T47D (cell line): ENCODE results near the gene LILRB1.
"Not testable (repeated sequence)": the region's sequence is repeated elsewhere in the genome, so short reads cannot be mapped to it uniquely, and the experiment has no call there.

ENCODE experiments used
- DNase-seq, 2 experiments: peaks; one replicate each; pipeline versions ENCODE4 v3.0.0 to v3.0.0-alpha.2; 2011 to 2012; ENCODE audit warnings: low read depth in 1 of 2, low spot score in 1 of 2
- JUND ChIP-seq: IDR thresholded peaks from 2 replicates; pipeline ENCODE4 v1.6.1; 2012; ENCODE audit warnings: low read depth
- in situ Hi-C: cut with HindIII; loops from 2 replicates; pipeline ENCODE4 v1.10.0; 2016; ENCODE audit warnings: low sequenced_read_pairs, low pct_unique_long_range_greater_than_20kb

Gene LILRB1

DNA sequence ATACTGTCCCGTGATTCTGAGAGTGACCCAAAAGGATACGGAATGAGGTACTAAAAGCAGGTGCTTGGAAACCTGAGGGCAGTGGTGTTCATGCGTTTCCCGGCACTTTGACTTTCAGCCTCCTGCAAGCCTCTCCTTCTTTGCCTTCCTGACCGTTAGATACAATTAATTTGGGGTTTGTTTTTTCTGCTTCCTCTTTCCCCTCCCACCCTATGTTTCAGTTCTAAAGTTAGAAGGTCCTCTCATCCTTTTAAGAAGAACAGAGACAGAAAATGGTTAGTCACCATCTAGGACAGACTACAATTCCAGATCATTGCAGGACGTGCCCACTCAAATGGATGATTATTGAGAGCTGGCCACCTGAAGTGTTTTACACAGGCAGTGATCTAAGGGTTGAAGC is 30.7 kb downstream of the LILRB1 start:
- in situ Hi-C loops: no loop called here
- no peak for TF ChIP-seq JUND
- DNase-seq: no peak

GRCh38 chr19:54661846-54662481 is 31.7 kb downstream of the LILRB1 start:
- in situ Hi-C loops: no loop called here
- DNase-seq: no peak
- no peak for TF ChIP-seq JUND

DNA sequence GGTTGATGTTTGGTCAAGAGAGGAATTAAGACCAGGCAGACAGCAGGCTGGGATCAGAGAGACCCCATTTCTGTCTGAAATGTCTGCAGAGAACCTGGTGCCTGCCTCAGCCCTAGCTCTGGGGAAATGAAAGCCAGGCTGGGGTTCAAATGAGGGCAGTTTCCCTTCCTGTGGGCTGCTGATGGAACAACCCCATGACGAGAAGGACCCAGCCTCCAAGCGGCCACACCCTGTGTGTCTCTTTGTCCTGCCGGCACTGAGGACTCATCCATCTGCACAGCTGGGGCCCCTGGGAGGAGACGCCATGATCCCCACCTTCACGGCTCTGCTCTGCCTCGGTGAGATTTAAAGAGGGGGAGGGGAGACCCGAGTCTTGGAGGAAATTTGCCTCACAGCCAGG is 32.4 kb downstream of the LILRB1 start, which contains the start of gene LILRB4:
Gene LILRB4, plus strand, starts transcription at position 256 of the 400 bp plus-strand sequence. Its CDS starts 49 bp downstream, at position 305.
- no peak for TF ChIP-seq JUND
- no peak for DNase-seq
- in situ Hi-C loops: no loop called here

DNA sequence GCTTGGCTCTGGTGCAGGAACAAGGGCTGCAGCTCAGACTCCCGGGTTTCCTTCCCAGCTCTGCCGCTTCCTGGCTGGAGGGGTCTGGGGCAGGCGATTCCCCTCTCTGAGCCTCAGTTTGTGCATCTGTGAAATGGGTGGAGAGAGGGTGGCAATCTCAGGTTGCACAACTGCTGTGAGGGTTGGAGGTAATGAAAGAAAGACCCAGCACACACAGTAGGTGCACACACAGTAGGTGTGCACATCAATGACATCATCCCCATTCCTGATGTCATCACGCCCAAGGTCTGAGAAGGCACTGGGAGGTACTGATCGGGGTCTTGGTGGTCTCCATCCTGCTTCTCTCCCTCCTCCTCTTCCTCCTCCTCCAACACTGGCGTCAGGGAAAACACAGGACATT is 35.2 kb downstream of the LILRB1 start:
- DNase-seq: no peak
- in situ Hi-C loops: no loop called here
- TF ChIP-seq JUND: no peak

DNA sequence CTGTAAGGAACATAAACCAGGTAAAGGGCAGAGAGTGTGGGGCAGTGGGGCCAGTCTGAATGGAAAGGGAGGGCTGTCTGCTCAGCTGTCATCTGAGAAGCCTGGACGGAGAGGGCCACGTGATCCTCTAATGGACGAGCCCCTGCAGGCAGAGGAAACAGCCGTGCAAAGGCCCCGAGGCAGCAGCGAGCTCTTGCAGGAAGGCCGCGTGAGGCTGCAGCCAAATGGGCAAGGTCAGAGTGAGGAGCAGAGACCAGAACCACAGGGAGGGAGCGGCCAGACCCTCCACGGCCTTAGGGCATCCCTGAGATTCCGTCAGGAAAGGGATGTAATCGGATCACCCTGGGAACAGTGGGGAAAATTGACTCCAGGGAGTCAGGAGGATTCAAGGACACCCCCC is 36.9 kb downstream of the LILRB1 start:
- DNase-seq: no peak
- TF ChIP-seq JUND: no peak
- in situ Hi-C loops: no loop called here

GRCh38 chr19:54668353-54668752 is 38.1 kb downstream of the LILRB1 start:
- no peak for DNase-seq
- in situ Hi-C loops: no loop called here
- TF ChIP-seq JUND: no peak

DNA sequence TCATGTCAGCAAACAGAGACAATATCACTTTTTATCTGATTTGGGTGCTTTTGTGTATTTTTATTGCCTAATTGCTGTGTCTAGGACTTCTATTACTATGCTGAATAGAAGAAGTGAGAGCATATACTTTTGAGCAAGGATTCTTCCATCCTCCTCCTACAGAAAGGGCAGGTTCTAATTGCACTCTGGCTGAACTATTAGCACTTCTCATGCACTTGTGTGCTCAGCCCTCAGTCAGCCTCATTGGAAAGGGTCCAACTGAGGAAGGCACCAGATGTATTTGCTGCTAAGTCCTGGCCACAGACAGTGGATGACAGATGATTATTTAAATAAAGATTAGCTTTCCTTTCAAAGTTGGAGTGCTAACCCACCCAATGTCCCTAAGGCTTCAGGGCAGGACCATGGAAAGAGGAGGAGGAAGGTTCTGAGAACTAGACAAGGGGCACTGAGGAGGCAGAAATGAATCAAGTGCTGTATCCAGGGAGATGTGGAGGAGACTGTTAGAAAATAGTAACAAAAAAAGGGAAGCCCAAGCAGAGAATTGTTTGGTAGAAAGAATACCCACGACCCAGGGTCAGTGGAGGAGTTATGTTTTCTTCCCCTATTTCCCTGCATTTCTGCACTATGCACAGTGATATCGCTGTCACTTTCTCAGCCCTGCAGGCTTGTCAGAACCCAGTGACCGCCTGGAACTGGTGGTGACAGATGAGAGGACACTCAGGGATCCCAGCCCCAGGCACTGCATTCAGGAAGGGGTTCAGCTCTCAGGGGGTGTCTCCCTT is 40.5 kb downstream of the LILRB1 start:
- no peak for DNase-seq
- TF ChIP-seq JUND: no peak
- in situ Hi-C loops: no loop called here

- no peak for DNase-seq
These were observed 42.9 kb downstream of the LILRB1 start for GRCh38 chr19:54673222-54673621.

DNA sequence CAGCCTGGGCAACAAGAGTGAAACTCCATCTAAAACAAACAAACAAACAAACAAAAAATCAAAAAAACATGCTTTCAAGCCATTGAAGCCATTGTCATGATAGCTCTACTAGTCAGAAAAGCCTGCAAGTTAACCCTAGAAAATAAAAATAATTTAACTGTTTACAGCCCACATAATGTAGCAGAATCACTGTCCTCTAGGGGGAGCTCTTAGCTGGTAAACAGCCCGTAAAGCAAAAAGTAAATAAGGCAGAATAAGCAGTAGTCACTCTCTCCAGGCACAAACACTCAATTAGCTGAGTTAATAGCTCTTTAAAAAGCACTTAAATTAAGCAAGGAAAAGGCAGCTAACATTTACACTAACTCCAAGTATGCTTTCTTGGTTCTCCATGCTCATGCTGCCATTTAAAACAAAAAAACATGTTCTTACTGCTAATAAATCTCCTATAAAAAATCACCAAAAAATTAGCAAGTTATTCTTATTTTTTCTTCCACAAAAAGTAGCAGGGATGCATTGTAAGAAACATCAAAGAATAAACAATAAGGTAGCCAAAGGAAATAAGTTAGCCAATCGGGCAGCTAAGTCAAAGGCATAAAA is 43.8 kb downstream of the LILRB1 start:
- TF ChIP-seq JUND: no peak
- DNase-seq: peak in 1 of 2 experiments; percentile 57
- in situ Hi-C loops: no loop called here

More at GRCh38 chr19:54673222-54673621, 42.9 kb downstream of the LILRB1 start:
- in situ Hi-C loops: no loop called here
- TF ChIP-seq JUND: no peak

DNA sequence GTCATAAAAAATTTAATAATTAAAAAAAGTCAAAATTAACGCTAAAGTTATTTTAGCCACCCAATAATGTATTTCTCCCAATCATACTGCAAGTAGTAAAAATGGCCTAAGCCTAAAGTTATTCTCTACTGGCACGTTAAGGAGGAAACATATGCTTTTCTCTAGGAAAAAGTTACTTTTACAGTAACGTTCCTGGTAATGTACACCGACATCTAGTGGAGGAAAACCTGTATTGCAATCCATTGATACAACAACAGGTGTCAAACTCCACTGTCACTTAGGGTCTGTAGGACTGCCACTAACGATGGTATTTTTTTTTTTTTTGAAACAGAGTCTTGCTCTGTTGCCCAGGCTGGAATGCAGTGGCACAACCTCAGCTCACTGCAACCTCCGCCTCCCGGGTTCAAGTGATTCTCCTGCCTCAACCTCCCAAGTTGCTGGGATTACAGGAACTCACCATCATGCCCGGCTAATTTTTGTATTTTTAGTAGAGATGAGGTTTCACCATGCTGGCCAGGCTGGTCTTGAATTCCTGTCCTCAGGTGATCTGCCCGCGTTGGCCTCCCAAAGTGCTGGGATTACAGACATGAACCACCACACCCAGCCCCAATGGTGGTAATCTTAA is 46.0 kb downstream of the LILRB1 start:
- in situ Hi-C loops: not testable (repeated sequence)
- peak; percentile 8 to 49 for DNase-seq

GRCh38 chr19:54677217-54677616 is 46.9 kb downstream of the LILRB1 start:
- peak in 1 of 2 experiments; percentile 59 for DNase-seq
- in situ Hi-C loops: no loop called here
- TF ChIP-seq JUND: no peak

DNA sequence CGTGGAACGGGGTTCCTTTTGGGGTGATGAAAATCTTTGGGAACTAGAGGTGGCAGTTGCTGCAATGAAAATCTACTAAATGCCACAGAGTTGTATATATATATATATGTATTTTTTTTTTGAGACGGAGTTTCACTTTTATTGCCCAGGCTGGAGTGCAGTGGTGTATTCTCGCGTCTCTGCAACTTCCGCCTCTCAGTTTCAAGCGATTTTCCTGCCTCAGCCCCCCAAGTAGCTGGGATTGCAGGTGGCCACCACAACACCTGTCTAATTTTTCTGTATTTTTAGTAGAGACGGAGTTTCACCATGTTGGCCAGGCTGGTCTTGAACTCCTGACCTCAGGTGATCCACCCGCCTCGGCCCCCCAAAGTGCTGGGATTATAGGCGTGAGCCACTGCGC is 51.3 kb downstream of the LILRB1 start:
- in situ Hi-C loops: not testable (repeated sequence)

More for the DNA sequence above, 51.3 kb downstream of the LILRB1 start:
- DNase-seq: not testable (repeated sequence)
